OCI-LY1 (cell line): ENCODE results near the gene SLC17A8.
"Not testable (repeated sequence)": the region's sequence is repeated elsewhere in the genome, so short reads cannot be mapped to it uniquely, and the experiment has no call there.

ENCODE experiments used
- H2AFZ ChIP-seq: fragments of 200-600 bp; sonication (generic), shearing (Covaris generic); 2 replicates; pipeline ENCODE4 v1.6.0; 2014; ENCODE audit warnings: antibody characterized with exemption, mild to moderate bottlenecking, low read length
- H3F3A ChIP-seq: fragments of 200-600 bp; sonication (generic), shearing (Covaris generic); 2 replicates; pipeline ENCODE4 v1.6.0; 2014; ENCODE audit warnings: mild to moderate bottlenecking, antibody characterized with exemption, low read length, moderate library complexity; ENCODE audit not compliant: insufficient read depth
- H3K27ac ChIP-seq: fragments of 200-600 bp; sonication (generic); 2 replicates; pipeline ENCODE4 v1.5.1; 2014; ENCODE audit warnings: low read length, mixed run types, mild to moderate bottlenecking, low read depth; ENCODE audit not compliant: poor library complexity, severe bottlenecking
- H3K27me3 ChIP-seq: fragments of 200-600 bp; sonication (generic); 2 replicates; pipeline ENCODE4 v1.6.0; 2014; ENCODE audit warnings: antibody characterized with exemption, mild to moderate bottlenecking, low read length, moderate library complexity; ENCODE audit not compliant: insufficient read depth
- H3K36me3 ChIP-seq: fragments of 200-600 bp; sonication (generic); 2 replicates; pipeline ENCODE4 v1.6.1; 2014; ENCODE audit warnings: mild to moderate bottlenecking, antibody characterized with exemption, low read length, moderate library complexity, mixed read lengths; ENCODE audit not compliant: insufficient read depth
- H3K4me1 ChIP-seq: fragments of 200-600 bp; sonication (generic); 2 replicates; pipeline ENCODE4 v1.5.1; 2014; ENCODE audit warnings: mild to moderate bottlenecking, low read length, moderate library complexity; ENCODE audit not compliant: insufficient read depth, severe bottlenecking
- H3K4me2 ChIP-seq: fragments of 200-600 bp; sonication (generic), shearing (Covaris generic); 2 replicates; pipeline ENCODE4 v1.6.1; 2014; ENCODE audit warnings: low read length
- H3K4me3 ChIP-seq: fragments of 200-600 bp; sonication (generic); 2 replicates; pipeline ENCODE4 v1.5.1; 2014; ENCODE audit warnings: low read length, low read depth, mild to moderate bottlenecking, mixed read lengths; ENCODE audit not compliant: poor library complexity, severe bottlenecking
- H3K79me2 ChIP-seq: fragments of 200-600 bp; shearing (Covaris generic); 2 replicates; pipeline ENCODE4 v1.6.1; 2016; ENCODE audit warnings: mixed run types, low read length, mixed read lengths; ENCODE audit not compliant: insufficient read depth
- H3K9ac ChIP-seq: fragments of 200-600 bp; sonication (generic), shearing (Covaris generic); 2 replicates; pipeline ENCODE4 v1.6.1; 2014; ENCODE audit warnings: mild to moderate bottlenecking, low read length, mixed read lengths
- H3K9me2 ChIP-seq: fragments of 200-600 bp; sonication (generic), shearing (Covaris generic); 2 replicates; pipeline ENCODE4 v1.6.1; 2014; ENCODE audit warnings: low read depth, mild to moderate bottlenecking, low read length, mixed read lengths
- H3K9me3 ChIP-seq: fragments of 200-600 bp; shearing (Covaris generic); 2 replicates; pipeline ENCODE4 v1.6.1; 2014; ENCODE audit warnings: low read length, mixed read lengths
- H4K20me1 ChIP-seq: fragments of 200-600 bp; sonication (generic), shearing (Covaris generic); 2 replicates; pipeline ENCODE4 v1.6.0; 2016; ENCODE audit warnings: mild to moderate bottlenecking, low read length; ENCODE audit not compliant: insufficient read depth
- CTCF ChIP-seq: fragments of 200-600 bp; sonication (generic), shearing (Covaris generic); IDR thresholded peaks from 2 replicates; pipeline ENCODE4 v1.5.1; 2017; ENCODE audit warnings: mild to moderate bottlenecking, antibody characterized with exemption, low read length, moderate library complexity, mixed read lengths
- EZH2 ChIP-seq: fragments of 200-600 bp; sonication (generic), shearing (Covaris generic); IDR thresholded peaks from 2 replicates; pipeline ENCODE4 v1.8.0; 2017; ENCODE audit warnings: borderline replicate concordance, mixed run types, mild to moderate bottlenecking, antibody characterized with exemption, low read length, moderate library complexity, mixed read lengths

SLC17A8 gene

GRCh38 chr12:100339071-100339470, 17.8 kb upstream of the SLC17A8 start:
- no peaks in the 10 kb centered on the region for H3K4me1 ChIP-seq
- no peak overlapping the region for H3K4me2 ChIP-seq
- no peak overlapping the region for H3K27ac ChIP-seq
- no peak overlapping the region for H3K9ac ChIP-seq
- no peaks in the 10 kb centered on the region for H4K20me1 ChIP-seq
- no peaks in the 10 kb centered on the region; the same call in 1 of the 2 replicates for H3K9me2 ChIP-seq
- no peak for TF ChIP-seq CTCF
- TF ChIP-seq EZH2: no peak
- H3K9me3 ChIP-seq: no peaks in the 10 kb centered on the region
- no peak overlapping the region for H3K4me3 ChIP-seq
- no peaks in the 10 kb centered on the region for H3F3A ChIP-seq
- H3K79me2 ChIP-seq: no peaks in the 10 kb centered on the region
- H3K36me3 ChIP-seq: peaks cover 33% of the 10 kb centered on the region
- no peaks in the 10 kb centered on the region for H3K27me3 ChIP-seq
- no peak overlapping the region for H2AFZ ChIP-seq

- H2AFZ ChIP-seq, H3K27me3 ChIP-seq, H3K27ac ChIP-seq, H3K4me2 ChIP-seq, H3K79me2 ChIP-seq, H3K9me2 ChIP-seq, H3F3A ChIP-seq, H4K20me1 ChIP-seq, H3K4me1 ChIP-seq, H3K4me3 ChIP-seq, H3K9ac ChIP-seq, H3K9me3 ChIP-seq: not testable (repeated sequence)
- peaks cover 16% of the 10 kb centered on the region; the same call in 1 of the 2 replicates for H3K36me3 ChIP-seq
These were observed 14.0 kb upstream of the SLC17A8 start for GRCh38 chr12:100342897-100343296.

- H3K9ac ChIP-seq, H3F3A ChIP-seq, H3K4me2 ChIP-seq, H2AFZ ChIP-seq, H3K27me3 ChIP-seq, H3K4me3 ChIP-seq, H4K20me1 ChIP-seq, H3K27ac ChIP-seq, H3K9me3 ChIP-seq, H3K4me1 ChIP-seq, H3K9me2 ChIP-seq, H3K36me3 ChIP-seq, H3K79me2 ChIP-seq: not testable (repeated sequence)
These were observed 12.5 kb upstream of the SLC17A8 start for GRCh38 chr12:100344351-100344750.

GRCh38 chr12:100345020-100345767, 11.7 kb upstream of the SLC17A8 start:
- no peaks in the 10 kb centered on the region for H3F3A ChIP-seq
- no peak overlapping the region for H3K4me2 ChIP-seq
- H4K20me1 ChIP-seq: no peaks in the 10 kb centered on the region
- no peaks in the 10 kb centered on the region; the same call in 1 of the 2 replicates for H3K9me2 ChIP-seq
- no peaks in the 10 kb centered on the region for H3K4me1 ChIP-seq
- H3K9me3 ChIP-seq: no peaks in the 10 kb centered on the region
- no peaks in the 10 kb centered on the region for H3K36me3 ChIP-seq
- no peak overlapping the region for H3K27ac ChIP-seq
- no peak overlapping the region for H3K4me3 ChIP-seq
- H3K27me3 ChIP-seq: no peaks in the 10 kb centered on the region
- TF ChIP-seq CTCF: no peak
- no peak for TF ChIP-seq EZH2
- H3K9ac ChIP-seq: no peak overlapping the region
- H2AFZ ChIP-seq: no peak overlapping the region
- H3K79me2 ChIP-seq: no peaks in the 10 kb centered on the region
